OCI-LY1 (cell line): ENCODE results near the gene TMEM176A.

Experiments used
- H2AFZ ChIP-seq: fragments of 200-600 bp; sonication (generic), shearing (Covaris generic); 2 replicates; pipeline ENCODE4 v1.6.0; 2014; ENCODE audit warnings: antibody characterized with exemption, mild to moderate bottlenecking, low read length
- H3F3A ChIP-seq: fragments of 200-600 bp; sonication (generic), shearing (Covaris generic); 2 replicates; pipeline ENCODE4 v1.6.0; 2014; ENCODE audit warnings: mild to moderate bottlenecking, antibody characterized with exemption, low read length, moderate library complexity; ENCODE audit not compliant: insufficient read depth
- H3K27ac ChIP-seq: fragments of 200-600 bp; sonication (generic); 2 replicates; pipeline ENCODE4 v1.5.1; 2014; ENCODE audit warnings: low read length, mixed run types, mild to moderate bottlenecking, low read depth; ENCODE audit not compliant: poor library complexity, severe bottlenecking
- H3K27me3 ChIP-seq: fragments of 200-600 bp; sonication (generic); 2 replicates; pipeline ENCODE4 v1.6.0; 2014; ENCODE audit warnings: antibody characterized with exemption, mild to moderate bottlenecking, low read length, moderate library complexity; ENCODE audit not compliant: insufficient read depth
- H3K36me3 ChIP-seq: fragments of 200-600 bp; sonication (generic); 2 replicates; pipeline ENCODE4 v1.6.1; 2014; ENCODE audit warnings: mild to moderate bottlenecking, antibody characterized with exemption, low read length, moderate library complexity, mixed read lengths; ENCODE audit not compliant: insufficient read depth
- H3K4me1 ChIP-seq: fragments of 200-600 bp; sonication (generic); 2 replicates; pipeline ENCODE4 v1.5.1; 2014; ENCODE audit warnings: mild to moderate bottlenecking, low read length, moderate library complexity; ENCODE audit not compliant: insufficient read depth, severe bottlenecking
- H3K4me2 ChIP-seq: fragments of 200-600 bp; sonication (generic), shearing (Covaris generic); 2 replicates; pipeline ENCODE4 v1.6.1; 2014; ENCODE audit warnings: low read length
- H3K4me3 ChIP-seq: fragments of 200-600 bp; sonication (generic); 2 replicates; pipeline ENCODE4 v1.5.1; 2014; ENCODE audit warnings: low read length, low read depth, mild to moderate bottlenecking, mixed read lengths; ENCODE audit not compliant: poor library complexity, severe bottlenecking
- H3K79me2 ChIP-seq: fragments of 200-600 bp; shearing (Covaris generic); 2 replicates; pipeline ENCODE4 v1.6.1; 2016; ENCODE audit warnings: mixed run types, low read length, mixed read lengths; ENCODE audit not compliant: insufficient read depth
- H3K9ac ChIP-seq: fragments of 200-600 bp; sonication (generic), shearing (Covaris generic); 2 replicates; pipeline ENCODE4 v1.6.1; 2014; ENCODE audit warnings: mild to moderate bottlenecking, low read length, mixed read lengths
- H3K9me2 ChIP-seq: fragments of 200-600 bp; sonication (generic), shearing (Covaris generic); 2 replicates; pipeline ENCODE4 v1.6.1; 2014; ENCODE audit warnings: low read depth, mild to moderate bottlenecking, low read length, mixed read lengths
- H3K9me3 ChIP-seq: fragments of 200-600 bp; shearing (Covaris generic); 2 replicates; pipeline ENCODE4 v1.6.1; 2014; ENCODE audit warnings: low read length, mixed read lengths
- H4K20me1 ChIP-seq: fragments of 200-600 bp; sonication (generic), shearing (Covaris generic); 2 replicates; pipeline ENCODE4 v1.6.0; 2016; ENCODE audit warnings: mild to moderate bottlenecking, low read length; ENCODE audit not compliant: insufficient read depth
- EZH2 ChIP-seq: fragments of 200-600 bp; sonication (generic), shearing (Covaris generic); IDR thresholded peaks from 2 replicates; pipeline ENCODE4 v1.8.0; 2017; ENCODE audit warnings: borderline replicate concordance, mixed run types, mild to moderate bottlenecking, antibody characterized with exemption, low read length, moderate library complexity, mixed read lengths
- TF ChIP-seq, protein P1 (sequence below): fragments of 200-600 bp; sonication (generic), shearing (Covaris generic); IDR thresholded peaks from 2 replicates; pipeline ENCODE4 v1.5.1; 2017; ENCODE audit warnings: mild to moderate bottlenecking, antibody characterized with exemption, low read length, moderate library complexity, mixed read lengths

Gene TMEM176A

DNA sequence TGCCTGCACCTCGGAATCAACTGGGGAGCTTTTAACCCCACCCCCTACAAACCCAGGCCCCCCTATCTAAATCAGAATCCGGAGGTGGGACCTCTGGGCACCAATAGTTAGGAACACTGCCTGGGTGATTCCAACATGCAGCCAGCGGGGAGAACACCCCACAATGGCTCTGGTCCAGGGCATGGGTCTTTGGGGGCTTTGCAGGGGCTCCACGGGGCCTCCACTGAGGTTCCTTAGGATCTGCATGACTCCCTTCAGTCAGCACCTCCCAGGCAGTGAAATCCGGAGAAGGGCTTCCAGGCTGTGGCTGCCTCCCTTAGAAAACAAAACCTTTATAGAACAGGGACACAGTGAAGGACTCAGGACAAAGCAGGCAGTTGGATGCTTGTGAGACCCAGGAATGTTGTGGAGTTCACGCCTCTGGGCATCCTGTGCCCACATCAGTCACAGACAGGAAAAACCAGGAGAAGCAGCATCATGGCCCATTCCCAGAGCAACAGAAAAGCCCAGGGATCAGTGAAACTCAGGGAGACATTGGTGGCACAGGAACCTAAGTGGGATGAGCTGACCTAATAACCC is 35.2 kb downstream of the TMEM176A start:
- H2AFZ ChIP-seq = no peak overlapping the region
- no peak overlapping the region for H3K27ac ChIP-seq
- no peak for TF ChIP-seq EZH2
- TF ChIP-seq, protein P1, sequence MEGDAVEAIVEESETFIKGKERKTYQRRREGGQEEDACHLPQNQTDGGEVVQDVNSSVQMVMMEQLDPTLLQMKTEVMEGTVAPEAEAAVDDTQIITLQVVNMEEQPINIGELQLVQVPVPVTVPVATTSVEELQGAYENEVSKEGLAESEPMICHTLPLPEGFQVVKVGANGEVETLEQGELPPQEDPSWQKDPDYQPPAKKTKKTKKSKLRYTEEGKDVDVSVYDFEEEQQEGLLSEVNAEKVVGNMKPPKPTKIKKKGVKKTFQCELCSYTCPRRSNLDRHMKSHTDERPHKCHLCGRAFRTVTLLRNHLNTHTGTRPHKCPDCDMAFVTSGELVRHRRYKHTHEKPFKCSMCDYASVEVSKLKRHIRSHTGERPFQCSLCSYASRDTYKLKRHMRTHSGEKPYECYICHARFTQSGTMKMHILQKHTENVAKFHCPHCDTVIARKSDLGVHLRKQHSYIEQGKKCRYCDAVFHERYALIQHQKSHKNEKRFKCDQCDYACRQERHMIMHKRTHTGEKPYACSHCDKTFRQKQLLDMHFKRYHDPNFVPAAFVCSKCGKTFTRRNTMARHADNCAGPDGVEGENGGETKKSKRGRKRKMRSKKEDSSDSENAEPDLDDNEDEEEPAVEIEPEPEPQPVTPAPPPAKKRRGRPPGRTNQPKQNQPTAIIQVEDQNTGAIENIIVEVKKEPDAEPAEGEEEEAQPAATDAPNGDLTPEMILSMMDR = no peak
- no peaks in the 10 kb centered on the region for H3K9me2 ChIP-seq
- H3K4me1 ChIP-seq = no peaks in the 10 kb centered on the region
- H4K20me1 ChIP-seq = no peaks in the 10 kb centered on the region
- H3K4me2 ChIP-seq = no peak overlapping the region
- no peaks in the 10 kb centered on the region for H3F3A ChIP-seq
- no peak overlapping the region for H3K9ac ChIP-seq
- H3K4me3 ChIP-seq = no peak overlapping the region
- H3K79me2 ChIP-seq = no peaks in the 10 kb centered on the region
- H3K36me3 ChIP-seq = no peaks in the 10 kb centered on the region
- H3K9me3 ChIP-seq = no peaks in the 10 kb centered on the region
- peaks cover 11% of the 10 kb centered on the region for H3K27me3 ChIP-seq

- no peaks in the 10 kb centered on the region for H3K36me3 ChIP-seq
These were observed 38.5 kb downstream of the TMEM176A start for GRCh38 chr7:150838965-150839650.

DNA sequence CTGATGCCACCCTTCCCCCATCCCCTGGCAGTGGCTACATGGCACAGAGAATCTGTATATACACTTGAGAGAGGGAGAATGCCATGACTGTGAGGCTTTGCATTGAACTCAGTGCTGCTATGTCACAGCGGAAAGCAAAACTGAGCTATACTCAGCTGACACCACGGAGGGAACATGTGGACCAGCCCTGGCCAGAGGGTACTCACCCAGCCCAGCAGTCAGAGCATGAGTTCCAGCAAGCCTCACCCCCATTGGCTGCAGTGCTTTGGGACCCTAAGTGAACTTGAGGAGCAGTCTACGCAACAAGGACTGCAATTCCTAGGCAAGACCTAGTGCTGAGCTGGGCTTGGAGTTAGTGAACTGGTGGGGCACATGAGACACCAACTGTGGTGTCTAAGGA is 41.4 kb downstream of the TMEM176A start:
- Histone ChIP-seq H3K27ac (no peak overlapping the region), H3K9me2 (no peaks in the 10 kb centered on the region), H4K20me1 (no peaks in the 10 kb centered on the region), H3K9ac (no peak overlapping the region), H3F3A (no peaks in the 10 kb centered on the region), H3K79me2 (no peaks in the 10 kb centered on the region), H3K4me1 (no peaks in the 10 kb centered on the region), H3K9me3 (no peaks in the 10 kb centered on the region), H3K4me3 (no peak overlapping the region), H2AFZ (no peak overlapping the region), H3K36me3 (no peaks in the 10 kb centered on the region), H3K4me2 (no peak overlapping the region), H3K27me3 (peaks cover 14% of the 10 kb centered on the region)
- TF ChIP-seq, protein P1 = no peak
- no peak for TF ChIP-seq EZH2

More at GRCh38 chr7:150838965-150839650, 38.5 kb downstream of the TMEM176A start:
- H2AFZ ChIP-seq = no peak overlapping the region
- H3F3A ChIP-seq = no peaks in the 10 kb centered on the region
- H3K27me3 ChIP-seq = peaks cover 14% of the 10 kb centered on the region
- H3K9me3 ChIP-seq = no peaks in the 10 kb centered on the region
- H3K4me2 ChIP-seq = no peak overlapping the region
- H3K4me3 ChIP-seq = no peak overlapping the region
- no peaks in the 10 kb centered on the region for H3K9me2 ChIP-seq
- H4K20me1 ChIP-seq = no peaks in the 10 kb centered on the region
- H3K9ac ChIP-seq = no peak overlapping the region
- H3K4me1 ChIP-seq = no peaks in the 10 kb centered on the region
- H3K27ac ChIP-seq = no peak overlapping the region
- H3K79me2 ChIP-seq = no peaks in the 10 kb centered on the region
- TF ChIP-seq, protein P1 = no peak
- no peak for TF ChIP-seq EZH2
